ENCODE measurements around the gene CHRD. TPM values are rescaled to one million over a fixed set of nuclear protein-coding genes. Genes with fewer than 3 reads are reported as not detected.
A peak's percentile ranks its signal among the peaks of the same experiment; 100 is the strongest.
"Not testable (repeated sequence)": the region's sequence is repeated elsewhere in the genome, so short reads cannot be mapped to it uniquely, and the experiment has no call there.

The CHRD gene
- total RNA-seq, 4 donors from 2014 or later = 8.2 to 27.4 (median 16.5) TPM

GRCh38 chr3:184337399-184337714 lies 42.5 kb upstream of the CHRD start, which contains the start of gene FAM131A:
Gene FAM131A (plus strand): TSS chr3:184337600. CDS start chr3:184337631, 31 bp downstream.
- Histone ChIP-seq H3K4me3 (peak within 1 kb of the TSS; percentile 89 to 92), H3K27me3 (no peaks in the 10 kb centered on the region), H3K36me3 (peaks cover 0 to 42% of the 10 kb centered on the region in 2 donors), H3K9me3 (no peaks in the 10 kb centered on the region), H3K27ac (peak within 1 kb of the TSS; percentile 94 to 99 (median 98)), H3K4me1 (peaks cover 0 to 72% (median 30%) of the 10 kb centered on the region in 3 donors)
- WGBS, 2 donors (ENCODE audit: low coverage in 1 of 2) = 12 to 21% methylated on average over 5 of the region's 6 CpGs
- TF ChIP-seq POLR2A (IDR thresholded peaks at IDR 0.05) = peak; percentile 20 to 42
- peak; percentile 79 for TF ChIP-seq POLR2AphosphoS5 (IDR thresholded peaks at IDR 0.05)
- peak in 2 of 4 experiments; percentile 28 to 42 for TF ChIP-seq CTCF (IDR thresholded peaks at IDR 0.05)
- TF ChIP-seq EP300 (IDR thresholded peaks at IDR 0.05) = no peak
- ATAC-seq = peak; percentile 68

GRCh38 chr3:184337981-184338380 lies 41.9 kb upstream of the CHRD start:
- Histone ChIP-seq H3K27ac (peak overlapping the region; percentile 94 to 99 (median 98)), H3K4me1 (peaks cover 0 to 68% (median 30%) of the 10 kb centered on the region in 3 donors), H3K27me3 (no peaks in the 10 kb centered on the region), H3K36me3 (peaks cover 0 to 42% of the 10 kb centered on the region in 2 donors), H3K9me3 (no peaks in the 10 kb centered on the region), H3K4me3 (peak overlapping the region; percentile 1 to 92)
- no peak for ATAC-seq
- no peak for TF ChIP-seq POLR2AphosphoS5 (IDR thresholded peaks at IDR 0.05)
- TF ChIP-seq CTCF (IDR thresholded peaks at IDR 0.05) = no peak
- no peak for TF ChIP-seq POLR2A (IDR thresholded peaks at IDR 0.05)
- TF ChIP-seq EP300 (IDR thresholded peaks at IDR 0.05) = no peak
- 28 to 41% methylated on average over 3 to 7 of the region's 7 CpGs for WGBS, 2 donors (ENCODE audit: low coverage in 1 of 2)

GRCh38 chr3:184338511-184338945 lies 41.3 kb upstream of the CHRD start:
- no CpG with 5 or more reads among the region's 37 CpGs for WGBS, 2 donors (ENCODE audit: low coverage in 1 of 2)
- TF ChIP-seq POLR2A (IDR thresholded peaks at IDR 0.05) (no peak), CTCF (IDR thresholded peaks at IDR 0.05) (peak in 3 of 4 experiments; percentile 40 to 49 (median 41)), POLR2AphosphoS5 (IDR thresholded peaks at IDR 0.05) (peak; percentile 36), EP300 (IDR thresholded peaks at IDR 0.05) (no peak)
- peak; percentile 70 for ATAC-seq
- Histone ChIP-seq H3K4me3 (peak overlapping the region; percentile 6 to 92), H3K27me3 (no peaks in the 10 kb centered on the region), H3K4me1 (peaks cover 0 to 68% (median 30%) of the 10 kb centered on the region in 3 donors), H3K27ac (peak overlapping the region; percentile 94 to 99 (median 98)), H3K36me3 (peaks cover 0 to 42% of the 10 kb centered on the region in 2 donors), H3K9me3 (no peaks in the 10 kb centered on the region)

- 30 to 41% methylated on average over 5 to 7 of the region's 8 CpGs for WGBS, 2 donors (ENCODE audit: low coverage in 1 of 2)
- Histone ChIP-seq H3K4me3 (peak overlapping the region; percentile 6 to 92), H3K4me1 (peaks cover 0 to 68% (median 30%) of the 10 kb centered on the region in 3 donors), H3K27ac (peak overlapping the region; percentile 94 to 99 (median 98)), H3K27me3 (no peaks in the 10 kb centered on the region), H3K9me3 (no peaks in the 10 kb centered on the region), H3K36me3 (peaks cover 0 to 42% of the 10 kb centered on the region in 2 donors)
- no peak for ATAC-seq
- TF ChIP-seq CTCF (IDR thresholded peaks at IDR 0.05) = no peak
- no peak for TF ChIP-seq EP300 (IDR thresholded peaks at IDR 0.05)
- TF ChIP-seq POLR2AphosphoS5 (IDR thresholded peaks at IDR 0.05) = no peak
- no peak for TF ChIP-seq POLR2A (IDR thresholded peaks at IDR 0.05)
These were observed 40.9 kb upstream of the CHRD start for GRCh38 chr3:184339001-184339400.

- H3K4me3 ChIP-seq = peak overlapping the region in 1 of 2 donors; percentile 92
- H3K36me3 ChIP-seq = peaks cover 0 to 42% of the 10 kb centered on the region in 2 donors
- ATAC-seq, H3K27me3 ChIP-seq, H3K9me3 ChIP-seq: not testable (repeated sequence)
- WGBS, 2 donors (ENCODE audit: low coverage in 1 of 2) = 78 to 81% methylated on average over 4 to 12 of the region's 19 CpGs
- H3K27ac ChIP-seq = peak overlapping the region in 3 of 4 donors; percentile 94 to 99 (median 98)
- H3K4me1 ChIP-seq = peaks cover 0 to 65% (median 30%) of the 10 kb centered on the region in 3 donors
These were observed 40.3 kb upstream of the CHRD start for GRCh38 chr3:184339451-184340135.

Data from gastroesophageal sphincter (tissue), 4 donors.